Upper lobe of right lung (tissue), 1 donor: ENCODE data around the gene MRPL16. TPM values are rescaled to one million over a fixed set of nuclear protein-coding genes. Genes with fewer than 3 reads are reported as not detected.
"Not testable (repeated sequence)": the region's sequence is repeated elsewhere in the genome, so short reads cannot be mapped to it uniquely, and the experiment has no call there.

Experiments used
- ATAC-seq: fragments of 200-7000 bp; cut with Tn5 transposase; one replicate; pipeline ENCODE4 v1.9.1; 2020; ENCODE audit warnings: mild to moderate bottlenecking, moderate library complexity
- DNase-seq: peaks from one replicate; pipeline ENCODE4 v3.0.0-alpha.2; 2020
- H3K27ac ChIP-seq: fragments of 200-600 bp; one replicate; pipeline ENCODE4 v1.8.0; 2022
- H3K27me3 ChIP-seq: fragments of 200-600 bp; one replicate; pipeline ENCODE4 v1.8.0; 2022; ENCODE audit warnings: mild to moderate bottlenecking
- H3K36me3 ChIP-seq: fragments of 200-600 bp; one replicate; pipeline ENCODE4 v1.8.0; 2022
- H3K4me1 ChIP-seq: fragments of 200-600 bp; one replicate; pipeline ENCODE4 v1.8.0; 2022
- H3K4me3 ChIP-seq: fragments of 200-600 bp; one replicate; pipeline ENCODE4 v1.8.0; 2022; ENCODE audit warnings: mild to moderate bottlenecking
- H3K9me3 ChIP-seq: fragments of 200-600 bp; one replicate; pipeline ENCODE4 v1.8.0; 2022
- intact Hi-C: fragments of 100-400 bp; cut with DNase I; formaldehyde crosslinking; loops from one replicate; pipeline ENCODE4 v1.11.0; 2022
- total RNA-seq: library from RNA; stranded (reverse); fragmentation: NEBNext Ultra II Directional; extraction: Animal tissue kit (Norgen Biotek cat#: 25700); gene quantifications from one replicate; pipeline ENCODE4 v1.2.1, GENCODE V29; 2021
- TF ChIP-seq, protein P1 (sequence below): fragments of 200-600 bp; IDR thresholded peaks from one replicate; pipeline ENCODE4 v1.8.0; 2022; ENCODE audit warnings: antibody characterized with exemption
- donor health status: DM: no; HTN: yes; CAD: no; lungs with severe emphysema.

MRPL16 gene
- total RNA-seq, 1 donor from 2014 or later = 30.1 TPM

DNA sequence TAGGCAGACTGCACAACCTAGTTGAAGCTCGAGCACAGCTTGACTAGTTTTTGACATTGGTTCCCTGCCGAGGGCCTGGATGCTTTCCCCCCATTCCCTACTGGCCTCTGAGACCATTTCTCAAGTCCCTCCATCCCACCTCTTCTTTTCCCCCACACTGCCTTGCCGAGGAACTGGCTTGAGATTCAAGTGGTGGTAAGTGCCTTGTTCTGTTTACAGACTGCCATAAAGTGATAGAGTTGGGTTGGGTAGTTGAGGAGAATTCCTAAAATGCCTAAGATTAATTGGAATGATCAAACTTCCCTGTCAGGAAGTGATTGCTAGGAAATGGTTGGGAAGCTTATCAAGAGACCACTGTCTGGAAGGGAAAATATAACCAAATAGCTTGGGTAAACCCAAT is 16.2 kb downstream of the MRPL16 start:
- ATAC-seq = peak; percentile 78
- TF ChIP-seq, protein P1, sequence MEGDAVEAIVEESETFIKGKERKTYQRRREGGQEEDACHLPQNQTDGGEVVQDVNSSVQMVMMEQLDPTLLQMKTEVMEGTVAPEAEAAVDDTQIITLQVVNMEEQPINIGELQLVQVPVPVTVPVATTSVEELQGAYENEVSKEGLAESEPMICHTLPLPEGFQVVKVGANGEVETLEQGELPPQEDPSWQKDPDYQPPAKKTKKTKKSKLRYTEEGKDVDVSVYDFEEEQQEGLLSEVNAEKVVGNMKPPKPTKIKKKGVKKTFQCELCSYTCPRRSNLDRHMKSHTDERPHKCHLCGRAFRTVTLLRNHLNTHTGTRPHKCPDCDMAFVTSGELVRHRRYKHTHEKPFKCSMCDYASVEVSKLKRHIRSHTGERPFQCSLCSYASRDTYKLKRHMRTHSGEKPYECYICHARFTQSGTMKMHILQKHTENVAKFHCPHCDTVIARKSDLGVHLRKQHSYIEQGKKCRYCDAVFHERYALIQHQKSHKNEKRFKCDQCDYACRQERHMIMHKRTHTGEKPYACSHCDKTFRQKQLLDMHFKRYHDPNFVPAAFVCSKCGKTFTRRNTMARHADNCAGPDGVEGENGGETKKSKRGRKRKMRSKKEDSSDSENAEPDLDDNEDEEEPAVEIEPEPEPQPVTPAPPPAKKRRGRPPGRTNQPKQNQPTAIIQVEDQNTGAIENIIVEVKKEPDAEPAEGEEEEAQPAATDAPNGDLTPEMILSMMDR = no peak

GRCh38 chr11:59792507-59792906 is 18.1 kb downstream of the MRPL16 start:
- H3K4me1 ChIP-seq = peaks cover 20% of the 10 kb centered on the region
- H3K9me3 ChIP-seq = no peaks in the 10 kb centered on the region
- peak overlapping the region; percentile 36 for H3K27ac ChIP-seq
- intact Hi-C loops = no loop called here
- TF ChIP-seq, protein P1 = no peak
- H3K27me3 ChIP-seq = no peaks in the 10 kb centered on the region
- peak; percentile 66 for ATAC-seq
- H3K4me3 ChIP-seq = no peak overlapping the region
- H3K36me3 ChIP-seq = peaks cover 100% of the 10 kb centered on the region
- DNase-seq = no peak

More for the DNA sequence above, 16.2 kb downstream of the MRPL16 start:
- intact Hi-C loops = no loop called here
- Histone ChIP-seq H3K9me3 (no peaks in the 10 kb centered on the region), H3K27me3 (no peaks in the 10 kb centered on the region), H3K4me3 (no peak overlapping the region), H3K36me3 (peaks cover 98% of the 10 kb centered on the region), H3K4me1 (peaks cover 14% of the 10 kb centered on the region), H3K27ac (peak overlapping the region; percentile 26)
- no peak for DNase-seq

DNA sequence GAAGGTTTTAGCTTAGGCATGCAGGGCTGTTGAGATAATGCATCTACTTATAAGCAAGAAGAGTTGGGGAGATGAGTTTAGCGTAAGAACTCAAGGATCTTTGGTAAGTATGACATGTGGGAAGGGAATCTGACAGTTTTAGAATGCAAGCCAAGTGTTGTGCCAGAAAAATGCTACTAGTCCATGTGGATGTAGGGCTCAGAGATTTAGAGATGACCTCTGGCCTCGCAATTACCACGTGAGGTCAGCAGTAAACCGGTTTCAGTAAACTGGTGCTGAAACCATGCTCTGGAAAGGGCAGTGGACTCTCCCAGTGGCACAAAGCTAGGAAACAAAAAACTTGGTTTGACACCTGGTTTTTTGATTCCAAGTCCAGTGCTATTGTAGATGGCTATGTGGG is 18.9 kb downstream of the MRPL16 start:
- no peak for ATAC-seq
- intact Hi-C loops = no loop called here

DNA sequence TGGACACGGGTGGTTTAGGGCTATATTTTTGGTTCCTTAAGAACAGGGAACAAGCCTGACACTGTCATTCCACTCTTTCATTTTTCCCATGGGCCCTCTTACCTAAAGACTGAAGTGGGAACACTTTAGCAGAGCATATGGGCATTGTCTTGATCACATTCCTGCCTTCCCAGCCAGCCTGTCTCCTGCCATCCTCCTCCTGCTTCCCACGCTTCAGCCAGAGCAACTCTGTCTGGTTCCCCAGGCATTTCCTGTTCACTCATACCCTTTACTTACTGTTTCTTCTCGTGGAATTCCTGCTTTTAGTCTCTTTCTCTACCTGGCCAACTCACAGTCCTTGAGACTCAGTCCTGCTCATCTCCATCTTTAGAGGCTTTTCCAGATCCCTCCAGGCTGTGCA is 22.8 kb downstream of the MRPL16 start:
- peak overlapping the region; percentile 71 for H3K27ac ChIP-seq
- peaks cover 54% of the 10 kb centered on the region for H3K36me3 ChIP-seq
- ATAC-seq (no peak), DNase-seq (no peak)
- no peaks in the 10 kb centered on the region for H3K9me3 ChIP-seq
- intact Hi-C loops = no loop called here
- peaks cover 25% of the 10 kb centered on the region for H3K4me1 ChIP-seq
- H3K4me3 ChIP-seq = no peak overlapping the region
- H3K27me3 ChIP-seq = no peaks in the 10 kb centered on the region
- TF ChIP-seq, protein P1 = no peak

More for the DNA sequence above, 18.9 kb downstream of the MRPL16 start:
- Histone ChIP-seq H3K36me3 (peaks cover 92% of the 10 kb centered on the region), H3K4me3 (no peak overlapping the region), H3K27me3 (no peaks in the 10 kb centered on the region), H3K9me3 (no peaks in the 10 kb centered on the region), H3K4me1 (peaks cover 28% of the 10 kb centered on the region), H3K27ac (no peak overlapping the region)
- TF ChIP-seq, protein P1 = no peak
- DNase-seq = no peak

DNA sequence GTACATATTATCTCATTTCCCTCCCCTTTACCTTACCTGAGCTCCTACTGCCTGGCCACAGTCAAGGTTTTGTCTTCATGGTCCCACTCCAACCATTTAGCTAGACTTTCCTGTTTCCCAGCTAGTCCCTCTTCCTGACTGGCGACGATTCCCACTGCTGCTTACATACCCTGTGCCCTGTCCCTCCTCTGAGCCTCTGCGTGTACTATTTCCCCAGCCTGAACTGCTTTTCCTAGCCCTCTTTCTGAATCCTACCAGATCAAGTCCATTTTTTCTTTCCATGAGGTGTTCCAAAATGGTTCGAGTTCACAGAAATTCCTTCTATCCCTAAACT is 23.4 kb downstream of the MRPL16 start:
- no peak overlapping the region for H3K4me3 ChIP-seq
- DNase-seq = no peak
- TF ChIP-seq, protein P1 = no peak
- intact Hi-C loops = no loop called here
- H3K27ac ChIP-seq = peak overlapping the region; percentile 71
- H3K4me1 ChIP-seq = peaks cover 24% of the 10 kb centered on the region
- ATAC-seq = no peak
- H3K9me3 ChIP-seq = no peaks in the 10 kb centered on the region
- peaks cover 48% of the 10 kb centered on the region for H3K36me3 ChIP-seq
- no peaks in the 10 kb centered on the region for H3K27me3 ChIP-seq

DNA sequence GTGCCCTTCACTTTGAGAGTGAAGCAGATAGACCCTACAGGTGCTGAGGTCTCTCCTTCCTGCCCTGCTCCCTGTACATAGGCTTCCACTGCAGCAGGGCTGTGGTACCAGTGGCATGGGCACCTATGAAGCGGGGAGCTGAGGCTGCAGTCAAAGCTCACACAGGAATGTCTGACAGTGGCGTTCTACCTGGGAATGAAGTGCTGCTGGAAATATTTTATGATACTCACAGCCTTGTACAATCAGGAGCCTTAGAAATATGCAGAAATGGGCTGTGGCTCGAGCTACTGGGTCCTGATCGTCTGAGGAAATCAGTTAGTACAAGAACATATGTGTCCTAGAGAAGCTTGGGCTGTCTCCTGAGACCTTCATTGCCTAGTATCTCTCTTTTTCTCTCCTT is 24.8 kb downstream of the MRPL16 start:
- DNase-seq = no peak
- Histone ChIP-seq H3K4me1 (peaks cover 24% of the 10 kb centered on the region), H3K27ac (peak overlapping the region; percentile 58), H3K27me3 (no peaks in the 10 kb centered on the region), H3K9me3 (no peaks in the 10 kb centered on the region), H3K4me3 (no peak overlapping the region), H3K36me3 (peaks cover 34% of the 10 kb centered on the region)
- peak; percentile 74 for ATAC-seq
- intact Hi-C loops = no loop called here
- TF ChIP-seq, protein P1 = no peak

DNA sequence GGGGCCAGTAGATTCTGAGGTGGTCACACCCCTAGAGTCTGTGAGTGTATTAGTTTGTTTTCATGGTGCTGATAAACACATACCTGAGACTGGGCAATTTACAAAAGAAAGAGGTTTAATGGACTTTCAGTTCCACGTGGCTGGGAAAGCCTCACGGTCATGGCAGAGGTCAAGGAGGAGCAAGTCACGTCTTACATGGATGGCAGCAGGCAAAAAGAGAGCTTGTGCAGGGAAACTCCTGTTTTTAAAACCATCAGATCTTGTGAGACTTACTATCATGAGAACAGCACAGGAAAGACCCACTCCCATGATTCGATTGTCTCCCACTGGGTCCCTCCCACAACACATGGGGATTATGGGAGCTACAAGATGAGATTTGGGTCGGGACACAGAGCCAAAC is 26.1 kb downstream of the MRPL16 start:
- H3K4me1 ChIP-seq = peaks cover 20% of the 10 kb centered on the region
- H3K9me3 ChIP-seq, intact Hi-C loops, ATAC-seq, H3K27me3 ChIP-seq, H3K27ac ChIP-seq, H3K4me3 ChIP-seq, DNase-seq: not testable (repeated sequence)
- H3K36me3 ChIP-seq = peaks cover 20% of the 10 kb centered on the region
